A204.1 (cell line): ENCODE results near the gene LOXL3.
"Not testable (repeated sequence)": the region's sequence is repeated elsewhere in the genome, so short reads cannot be mapped to it uniquely, and the experiment has no call there.

Source experiments
- FAIRE-seq: peaks from 2 replicates; lab custom pipeline; 2012; peaks lifted over from hg19 to GRCh38; lab: Jason Lieb, UNC

Gene LOXL3

DNA sequence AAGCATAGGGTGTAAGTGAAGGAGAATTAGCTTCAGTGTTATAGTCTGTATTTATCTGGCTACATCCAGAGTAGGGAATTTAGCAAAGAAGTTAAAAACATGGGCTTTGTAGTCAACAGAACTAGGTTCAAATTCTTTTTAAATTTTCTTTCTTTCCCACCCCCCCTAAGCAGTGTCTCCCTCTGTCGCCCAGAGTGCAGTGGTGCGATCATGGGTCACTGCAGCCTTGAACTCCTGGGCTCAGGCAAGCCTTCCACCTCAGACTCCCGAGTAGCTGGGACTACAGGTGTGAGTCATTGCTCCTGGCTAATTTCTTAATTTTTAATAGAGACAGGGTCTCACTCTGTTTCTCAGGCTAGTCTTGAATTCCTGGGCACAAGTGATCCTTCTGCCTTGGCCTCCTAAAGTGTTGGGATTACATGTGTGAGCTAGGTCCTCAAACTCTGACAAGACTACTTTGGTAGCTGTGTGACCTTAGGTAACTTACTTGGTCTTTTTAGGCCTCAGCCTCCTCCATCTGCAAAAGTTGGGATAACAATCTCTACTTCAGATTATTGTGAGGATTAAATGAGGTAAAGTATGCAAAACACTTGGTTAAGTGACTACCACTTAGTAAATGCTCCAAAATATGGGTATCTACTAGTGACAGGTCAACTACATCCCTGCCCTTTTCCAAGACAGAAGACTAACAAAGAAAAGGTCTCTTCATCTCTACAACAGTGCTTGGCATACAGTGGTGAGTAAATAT is 18.6 kb upstream of the LOXL3 start:
- FAIRE-seq = no peak

DNA sequence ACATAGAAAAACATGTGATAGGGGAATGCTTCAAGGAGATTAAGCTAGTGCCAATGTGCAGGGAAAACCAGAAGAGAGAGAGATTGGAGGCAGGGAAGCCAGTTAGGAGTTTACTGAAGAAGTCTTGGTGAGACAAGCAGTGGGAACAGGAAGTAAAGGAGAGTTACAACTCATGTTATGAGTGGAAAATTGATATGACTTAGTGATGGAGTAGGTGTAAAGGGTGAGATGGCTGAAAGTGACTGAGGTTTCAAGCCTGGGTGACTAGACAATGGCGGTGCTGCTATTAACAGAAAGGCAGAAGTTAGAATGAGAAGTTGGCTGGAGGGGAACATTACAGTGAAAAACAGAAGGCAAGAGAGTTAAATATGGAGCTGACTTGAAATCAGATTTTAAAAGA is 17.3 kb upstream of the LOXL3 start:
- FAIRE-seq = no peak

DNA sequence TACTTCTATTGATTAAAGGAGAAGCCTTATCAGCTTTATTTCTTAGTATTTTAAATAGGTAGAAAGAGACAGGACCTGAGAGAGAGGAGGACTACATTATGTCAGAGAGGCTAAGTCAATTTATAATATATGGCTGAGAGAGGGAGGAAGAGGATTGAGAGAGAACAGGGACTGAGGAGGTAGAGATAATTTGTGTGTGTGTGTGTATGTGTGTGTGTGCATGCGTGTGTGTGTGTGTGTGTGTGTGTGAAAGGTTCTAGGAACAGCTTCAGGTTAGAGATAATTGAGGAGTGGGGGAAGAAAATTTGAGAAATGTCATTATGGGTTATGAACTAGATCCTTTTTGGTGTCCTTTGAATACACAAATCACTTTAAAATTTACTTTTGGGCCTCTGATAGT is 15.9 kb upstream of the LOXL3 start:
- FAIRE-seq = no peak

DNA sequence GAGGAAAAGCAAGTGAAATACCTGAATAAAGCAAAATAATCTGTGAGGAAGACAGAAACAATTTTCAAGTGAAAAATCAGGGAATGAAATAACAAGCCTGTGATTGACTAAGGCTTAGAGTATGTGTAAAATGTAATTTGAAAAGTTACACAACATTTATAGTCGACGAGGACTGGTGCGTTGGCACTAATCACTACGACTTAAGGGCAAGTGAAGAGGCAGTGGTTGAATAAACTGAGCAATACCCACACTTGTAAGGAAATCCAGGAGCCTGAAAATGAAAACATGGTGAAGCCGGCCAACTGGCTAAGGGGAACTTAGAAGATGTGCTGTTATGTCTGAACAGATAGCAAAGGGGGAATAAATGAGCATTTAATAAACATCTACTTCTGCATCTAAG is 14.1 kb upstream of the LOXL3 start:
- peak; percentile 82 for FAIRE-seq

DNA sequence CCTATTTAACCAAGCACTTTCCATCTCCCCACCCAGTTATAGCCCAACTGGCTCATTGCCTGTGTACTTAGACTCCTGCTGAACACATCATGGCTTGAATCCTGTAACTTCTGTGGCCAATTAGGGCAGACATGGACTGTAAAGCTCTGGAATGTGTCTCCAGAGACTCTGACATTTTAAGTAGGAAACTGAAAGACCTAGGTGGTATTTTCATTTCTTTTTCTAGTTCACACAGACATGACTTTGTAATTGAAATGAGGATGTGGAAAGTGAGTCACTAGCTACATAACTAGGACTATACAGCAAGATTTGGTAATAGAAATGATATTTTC is 13.0 kb upstream of the LOXL3 start:
- peak; percentile 99 for FAIRE-seq

DNA sequence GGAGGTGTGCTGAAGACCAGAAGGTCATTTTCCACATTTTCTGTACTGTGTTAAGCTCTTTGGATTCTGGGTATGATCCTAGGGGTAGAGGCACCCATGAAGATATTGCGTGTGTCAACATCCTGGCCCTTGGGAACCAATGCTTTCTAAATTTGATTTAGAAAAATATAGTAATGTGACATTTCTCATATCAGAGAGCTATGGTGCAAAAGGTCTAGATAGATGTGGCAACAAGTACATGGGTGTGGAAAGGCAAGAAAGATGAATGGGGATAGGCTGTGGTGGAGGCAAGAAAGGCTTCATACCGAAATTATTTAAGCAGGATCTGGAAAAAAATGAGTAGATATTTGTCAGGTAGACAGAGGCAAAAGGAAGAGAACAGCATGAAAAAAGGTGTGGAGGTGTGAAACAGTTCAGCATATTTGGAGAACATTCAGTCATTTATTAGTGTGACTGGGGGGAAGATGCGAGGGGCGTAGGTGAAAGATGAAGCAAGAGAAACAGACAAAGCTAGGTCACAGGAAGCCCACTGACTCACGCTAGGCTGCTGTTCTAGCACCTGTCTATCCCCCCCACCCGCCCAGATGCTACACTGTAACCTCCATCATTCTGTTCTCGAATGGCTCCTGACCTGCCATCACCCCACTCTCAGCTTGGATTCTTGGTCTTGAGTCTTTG is 12.5 kb upstream of the LOXL3 start:
- FAIRE-seq = no peak

DNA sequence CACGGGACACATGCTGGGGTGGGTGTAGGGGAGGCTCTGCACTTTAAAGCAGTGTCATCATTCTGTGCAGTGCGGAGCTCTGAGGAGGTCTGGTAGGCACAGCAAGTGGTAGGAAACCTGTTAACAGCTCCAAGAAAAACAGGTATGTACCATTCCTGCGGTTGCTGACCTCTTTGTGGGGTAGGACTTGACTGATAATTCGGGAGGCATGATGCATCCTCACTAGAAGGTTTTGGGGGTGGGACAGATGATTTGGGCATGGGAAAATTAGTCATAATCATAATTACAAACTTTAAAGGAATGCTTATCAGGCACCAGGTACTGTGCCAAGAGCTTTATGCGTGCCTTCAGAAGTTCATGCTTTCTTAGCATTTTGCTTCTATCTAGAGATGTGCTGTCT is 10.5 kb upstream of the LOXL3 start:
- FAIRE-seq = peak; percentile 97

DNA sequence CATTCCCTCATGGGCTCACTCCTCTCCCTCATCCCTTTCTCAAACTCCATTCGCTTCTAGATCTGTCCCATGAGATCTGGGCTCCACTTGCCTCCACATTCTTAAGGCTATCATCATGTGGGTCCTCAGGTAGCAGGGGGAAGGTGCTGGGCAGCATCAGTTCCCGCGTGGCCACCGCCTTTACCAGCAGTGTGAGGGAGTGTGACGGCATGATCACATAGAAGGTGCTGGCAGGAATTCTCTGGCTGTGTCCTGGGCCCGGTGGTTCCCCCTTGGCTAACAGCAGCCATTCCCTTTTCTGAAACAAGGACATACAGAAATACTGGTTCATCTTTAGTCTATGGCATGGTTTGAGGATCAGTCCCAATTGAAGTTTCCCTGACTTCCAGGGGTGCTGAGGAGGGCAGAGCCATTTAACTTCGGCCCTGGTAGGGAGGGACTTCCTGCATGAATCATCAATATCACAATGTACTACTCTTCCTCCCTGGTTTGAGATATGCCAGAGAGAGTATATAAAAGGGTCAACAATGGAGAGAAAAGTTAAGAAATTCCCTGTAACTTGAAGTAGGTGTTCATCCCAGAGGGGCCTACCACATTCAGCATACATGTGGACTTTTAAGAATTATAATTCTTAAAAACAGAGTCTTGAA is 8.5 kb upstream of the LOXL3 start:
- FAIRE-seq = no peak

DNA sequence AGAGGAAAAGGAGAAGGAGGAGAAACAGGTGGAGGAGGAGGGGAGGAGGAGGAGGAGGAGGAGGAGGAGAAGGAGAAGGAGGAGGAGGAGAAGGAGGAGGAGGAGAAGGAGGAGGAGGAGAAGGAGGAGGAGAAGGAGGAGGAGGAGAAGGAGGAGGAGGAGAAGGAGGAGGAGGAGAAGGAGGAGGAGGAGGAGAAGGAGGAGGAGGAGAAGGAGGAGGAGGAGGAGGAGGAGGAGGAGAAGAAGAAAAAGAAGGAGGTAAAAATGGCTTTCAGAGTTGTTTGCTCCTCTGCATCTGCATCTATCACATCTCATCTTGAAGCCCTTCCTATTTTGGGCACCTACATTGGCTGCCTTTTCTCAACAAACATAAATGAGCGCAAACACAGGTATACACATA is 7.3 kb upstream of the LOXL3 start:
- FAIRE-seq = not testable (repeated sequence)

DNA sequence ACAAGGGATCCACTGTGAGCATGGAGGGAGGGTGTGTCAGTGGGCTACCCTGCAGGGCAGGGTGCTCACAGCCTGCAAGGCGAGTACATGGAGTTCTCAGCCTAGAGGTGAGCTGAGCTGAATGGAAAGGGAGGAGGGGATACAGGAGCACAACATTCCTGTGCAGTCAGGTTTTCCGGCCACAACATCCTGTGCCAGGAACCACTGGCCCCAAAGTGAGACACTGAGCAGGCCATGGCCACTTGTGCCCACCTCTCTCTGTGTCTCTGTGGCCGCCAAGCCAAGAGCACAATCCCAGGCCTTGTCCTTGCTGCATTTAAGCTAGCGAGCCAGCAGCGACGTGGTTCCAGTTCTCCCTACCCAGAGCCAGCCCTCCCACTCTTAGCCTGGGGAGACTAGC is 6.8 kb upstream of the LOXL3 start:
- FAIRE-seq = no peak

DNA sequence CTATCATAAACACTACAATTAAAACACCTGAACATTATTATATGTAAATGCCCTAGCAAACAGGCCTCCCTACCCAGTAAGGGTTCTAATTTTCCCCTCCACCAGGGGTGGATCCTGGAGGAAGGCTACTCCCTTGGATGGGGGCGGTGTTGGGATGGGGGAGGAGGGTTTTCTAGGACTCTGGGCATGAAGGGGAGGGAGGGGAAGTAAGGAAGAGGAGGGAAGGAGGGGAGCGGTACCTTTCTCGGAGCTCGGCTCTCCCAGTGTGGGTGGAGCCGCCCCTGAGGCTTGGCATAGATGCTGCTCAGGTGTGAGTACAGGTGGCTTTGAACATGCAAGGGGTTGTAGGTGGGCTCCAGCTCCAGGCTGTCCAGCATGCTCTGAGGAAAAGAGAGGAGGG is 6.2 kb upstream of the LOXL3 start:
- FAIRE-seq = peak; percentile 60

DNA sequence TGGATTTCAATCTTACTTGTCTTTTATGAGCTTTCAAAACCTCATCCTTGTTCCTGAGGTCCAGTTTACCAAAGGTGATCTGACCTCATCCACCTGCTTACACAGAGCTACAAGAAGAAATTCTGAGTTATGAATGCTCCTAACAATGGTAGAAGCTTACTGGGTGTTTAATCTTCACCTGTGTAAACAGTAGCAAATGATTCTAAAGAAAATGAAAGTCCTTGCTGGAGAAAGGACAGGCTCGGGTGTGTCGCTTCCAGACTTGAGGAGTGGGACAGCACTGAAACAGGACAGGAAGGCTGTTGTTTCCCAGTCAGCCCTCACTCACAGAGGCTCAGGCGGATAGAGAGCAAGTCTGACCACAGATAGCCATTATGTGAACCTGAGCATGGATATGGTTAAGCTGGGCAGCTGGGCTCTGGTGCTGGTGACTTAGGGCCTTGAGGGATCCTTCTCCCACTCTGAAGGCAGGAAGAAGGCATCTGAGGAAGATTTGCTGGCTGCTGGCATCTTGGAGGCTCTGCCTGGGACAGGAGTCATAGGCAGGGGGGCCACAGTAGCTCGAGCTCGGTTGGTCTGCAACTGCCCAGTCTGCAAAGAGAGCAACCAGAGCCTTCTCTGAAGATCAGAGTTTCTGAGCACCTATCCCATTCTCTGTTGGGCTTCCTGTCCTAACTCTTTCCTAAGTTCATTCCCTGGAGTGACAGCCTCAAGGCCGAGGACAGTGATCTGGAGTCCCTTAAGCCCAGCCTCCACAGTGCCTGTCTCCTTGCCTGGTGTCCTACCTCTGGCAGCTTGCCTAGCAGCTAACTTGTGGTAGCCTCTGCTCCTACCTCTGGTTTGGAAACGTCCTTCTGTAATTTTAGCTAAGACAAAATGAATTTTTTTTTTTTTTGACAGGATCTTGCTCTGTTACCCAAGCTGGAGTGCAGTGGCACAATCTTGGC is 4.8 kb upstream of the LOXL3 start:
- peak; percentile 67 for FAIRE-seq

DNA sequence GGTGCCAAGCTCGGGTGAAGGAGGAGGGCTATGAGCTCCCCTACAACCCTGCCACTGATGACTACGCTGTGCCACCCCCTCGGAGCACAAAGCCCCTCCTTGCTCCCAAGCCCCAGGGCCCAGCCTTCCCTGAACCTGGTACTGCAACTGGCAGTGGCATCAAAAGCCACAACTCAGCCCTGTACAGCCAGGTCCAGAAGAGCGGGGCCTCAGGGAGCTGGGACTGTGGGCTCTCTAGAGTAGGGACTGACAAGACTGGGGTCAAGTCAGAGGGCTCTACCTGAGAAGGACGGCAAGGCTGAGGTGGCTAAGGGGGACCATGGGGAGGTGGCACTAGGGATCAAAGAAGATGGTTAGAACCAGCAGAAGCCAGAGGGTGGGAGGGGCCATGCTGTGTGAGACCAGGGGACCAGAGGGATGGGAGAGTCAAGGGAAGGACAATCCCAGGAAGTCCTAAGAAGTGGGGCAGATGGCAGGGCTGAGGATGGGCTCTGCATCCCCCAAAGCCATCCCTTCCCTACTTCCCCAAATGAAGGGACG is 3.2 kb upstream of the LOXL3 start:
- FAIRE-seq = no peak

DNA sequence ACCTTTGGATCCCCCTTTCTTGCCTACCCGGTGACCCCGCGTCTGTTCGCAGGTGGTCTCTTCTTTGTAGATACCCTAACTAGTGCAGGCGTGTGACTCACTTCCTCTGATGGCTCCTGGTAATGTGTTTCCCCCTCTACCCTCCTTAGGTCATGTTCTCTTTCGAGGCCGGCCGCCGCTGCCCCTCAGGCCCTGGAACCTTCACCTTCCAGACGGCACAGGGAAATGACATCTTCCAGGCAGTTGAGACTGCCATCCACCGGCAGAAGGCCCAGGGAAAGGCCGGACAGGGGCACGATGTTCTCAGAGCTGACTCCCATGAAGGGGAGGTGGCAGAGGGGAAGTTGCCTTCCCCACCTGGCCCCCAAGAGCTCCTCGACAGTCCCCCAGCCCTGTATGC is 2.4 kb upstream of the LOXL3 start:
- FAIRE-seq = no peak

DNA sequence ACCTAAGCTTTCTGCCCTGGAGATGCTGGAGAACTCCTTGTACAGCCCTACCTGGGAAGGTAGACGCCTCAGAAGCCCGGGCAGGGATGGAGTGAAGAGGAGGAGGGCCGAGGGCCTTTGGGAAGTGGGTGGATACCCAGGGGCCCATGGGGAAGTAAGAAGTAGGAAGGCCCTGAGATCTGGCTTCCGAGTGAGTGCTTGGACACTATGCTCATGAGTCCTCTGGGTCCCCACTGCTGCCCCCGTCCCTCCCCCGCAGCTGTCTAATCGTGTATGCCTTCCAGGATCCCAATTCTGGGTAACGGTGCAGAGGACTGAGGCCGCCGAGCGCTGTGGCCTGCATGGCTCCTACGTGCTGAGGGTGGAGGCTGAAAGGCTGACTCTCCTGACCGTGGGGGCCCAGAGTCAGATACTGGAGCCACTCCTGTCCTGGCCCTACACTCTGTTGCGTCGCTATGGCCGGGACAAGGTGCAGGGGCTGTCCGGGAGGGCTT is 1.9 kb upstream of the LOXL3 start:
- FAIRE-seq = no peak

DNA sequence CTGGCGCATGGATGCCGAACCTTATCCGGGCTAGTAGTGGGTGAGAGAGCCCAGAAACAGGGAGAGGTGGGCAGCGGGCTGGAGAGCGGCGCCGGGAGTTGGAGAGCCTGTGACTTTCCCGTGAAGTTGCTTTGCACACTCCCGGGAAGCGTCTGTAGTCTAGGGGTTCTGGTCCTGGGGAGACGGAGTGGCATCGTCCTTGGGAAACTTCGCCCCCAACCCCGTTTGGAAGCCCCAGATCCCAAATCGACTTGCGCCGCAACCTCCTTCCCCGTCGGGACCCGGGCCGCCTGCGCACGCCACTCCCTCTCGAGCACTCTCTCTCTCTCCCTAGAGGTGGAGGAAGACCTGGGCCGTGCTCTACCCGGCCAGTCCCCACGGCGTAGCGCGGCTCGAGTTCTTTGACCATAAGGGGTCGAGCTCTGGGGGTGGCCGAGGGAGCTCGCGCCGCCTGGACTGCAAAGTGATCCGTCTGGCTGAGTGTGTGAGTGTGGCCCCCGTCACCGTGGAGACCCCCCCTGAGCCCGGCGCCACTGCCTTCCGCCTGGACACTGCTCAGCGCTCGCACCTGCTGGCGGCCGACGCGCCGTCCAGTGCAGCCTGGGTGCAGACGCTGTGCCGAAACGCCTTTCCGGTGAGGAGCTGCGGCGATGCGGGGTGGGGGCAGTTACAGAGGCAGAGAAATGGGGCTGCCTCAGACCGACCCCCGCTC is 1.2 kb upstream of the LOXL3 start:
- no peak for FAIRE-seq

DNA sequence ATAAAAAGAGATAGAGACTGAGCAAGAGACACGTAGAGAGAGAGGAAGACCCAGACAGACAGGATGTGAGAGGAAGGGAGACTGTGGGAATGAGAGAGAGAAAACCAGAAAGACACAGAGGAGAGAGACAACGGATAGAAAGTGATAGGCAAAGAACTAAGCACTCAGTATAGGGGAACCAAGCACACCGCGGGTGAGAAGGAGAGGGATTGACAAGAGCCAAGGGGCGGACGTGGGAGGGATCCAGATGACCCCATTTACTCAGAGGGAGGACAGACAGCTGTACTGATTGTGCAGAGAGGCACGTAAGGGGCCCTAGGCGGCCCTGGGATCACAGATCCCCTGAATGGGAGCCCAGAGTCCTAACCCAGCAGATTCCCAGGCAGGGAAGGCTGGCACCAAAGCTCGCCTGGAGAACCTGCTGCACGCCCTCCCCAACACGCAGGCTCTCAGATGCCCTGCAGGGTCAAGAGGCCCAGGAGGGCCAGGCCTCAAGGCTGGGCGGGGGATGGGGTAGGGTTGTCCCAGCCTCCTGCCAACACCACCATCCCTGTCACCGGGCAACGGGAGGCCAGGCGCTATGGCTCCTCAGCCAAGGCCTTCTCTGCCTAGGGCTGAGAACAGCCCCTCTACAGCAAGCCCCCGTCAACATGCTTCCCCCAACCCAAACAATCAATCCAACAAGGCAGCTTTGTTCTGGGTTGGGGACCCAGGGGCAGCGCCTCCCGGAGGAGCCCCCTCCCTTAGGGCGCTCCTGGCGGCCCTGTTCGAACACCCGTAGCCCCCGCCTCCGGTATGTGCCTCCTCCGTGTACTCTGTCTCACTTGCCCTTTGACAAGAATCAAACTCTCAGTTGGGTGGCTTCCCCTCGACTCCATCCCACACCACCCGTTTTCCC is 579 bp downstream of the LOXL3 start:
- FAIRE-seq = no peak

DNA sequence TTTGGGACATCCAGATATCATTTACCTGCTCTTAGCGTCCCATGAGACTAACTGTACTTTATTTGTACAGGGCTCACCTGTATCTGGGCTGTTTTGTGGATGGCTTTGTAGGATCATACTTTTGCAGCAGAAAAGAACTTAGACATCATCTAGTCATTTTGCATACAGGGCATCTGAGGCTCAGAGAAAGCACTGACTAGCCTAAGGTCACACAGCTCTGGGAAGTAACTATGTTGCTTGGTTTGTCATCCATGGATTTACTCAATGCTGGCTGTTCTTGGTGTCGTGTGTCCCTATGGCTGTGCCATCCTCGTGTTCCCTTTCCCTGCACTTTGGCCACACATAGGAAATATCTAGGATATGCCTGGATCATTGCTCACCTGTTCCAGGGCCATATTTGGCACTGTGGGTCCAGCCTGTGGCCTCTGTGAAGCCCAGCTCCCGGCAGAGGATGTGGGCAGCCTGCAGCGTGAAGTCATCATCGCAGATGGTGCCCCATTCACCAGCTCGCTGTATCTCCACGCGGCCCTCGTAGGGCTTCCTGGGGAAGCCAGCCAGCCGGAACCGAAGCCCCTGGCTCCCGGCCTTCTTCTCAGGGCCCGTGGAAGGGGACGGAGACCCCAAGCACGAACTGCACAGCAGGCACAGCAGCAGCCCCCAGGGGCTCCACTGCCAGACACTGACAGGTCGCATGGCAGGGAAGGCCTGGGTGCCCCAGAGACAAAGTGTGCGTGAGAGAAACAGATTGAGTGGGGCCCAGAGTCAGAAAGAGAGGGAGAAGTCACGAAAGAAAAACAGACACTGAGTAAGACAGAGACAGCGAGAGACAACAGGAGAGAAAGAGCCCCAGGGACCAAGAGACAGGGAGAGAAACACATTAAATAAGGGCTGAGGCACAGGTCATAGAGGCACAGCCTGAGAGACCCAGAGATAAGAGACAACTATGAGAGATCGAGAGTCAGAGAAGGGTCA is 1.5 kb downstream of the LOXL3 start:
- no peak for FAIRE-seq

DNA sequence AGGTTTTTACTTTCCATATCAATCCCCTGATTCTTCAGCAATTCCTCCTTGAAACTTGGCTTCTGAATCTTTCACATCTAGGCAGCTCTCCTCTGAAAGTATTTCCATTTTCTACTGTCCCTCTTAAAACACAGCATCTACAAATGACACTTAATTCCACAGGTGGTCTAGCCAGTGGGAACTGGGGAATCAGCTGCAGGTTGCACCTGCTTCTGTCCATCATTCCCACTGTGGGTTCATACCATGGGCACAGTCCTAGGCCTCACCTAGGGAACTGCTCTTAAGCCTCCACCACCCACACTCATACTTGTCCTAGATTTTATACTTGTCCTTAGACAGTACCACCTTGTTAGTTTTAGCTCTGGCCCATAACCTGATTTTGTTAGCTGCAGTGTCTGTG is 2.2 kb downstream of the LOXL3 start:
- FAIRE-seq = no peak
